Activated T-helper 2 cell treated with anti-CD3 and anti-CD28 coated beads, Interferon-gamma antibody, Interleukin-2, Interleukin-4, amounts not matched to agents 10 μg/mL and 5 μg/mL and 100 μg/mL, durations not matched to agents 14 hours and 24 hours and 36 hours (primary cell): ENCODE measurements around the gene ZNF708. TPM values are rescaled to one million over a fixed set of nuclear protein-coding genes. Genes with fewer than 3 reads are reported as not detected.

Experiments used
- total RNA-seq: library from RNA; stranded (reverse); gene quantifications from 2 replicates; pipeline ENCODE4 v1.2.3, GENCODE V29; 2022

Gene ZNF708
- total RNA-seq, 1 donor from 2014 or later: 11.0 TPM

Other genes starting within 250 kb of the ZNF708 start
- gene ZNF714, start 247.2 kb downstream of the ZNF708 start, total RNA-seq: 20.1 and 21.4 TPM in 2 replicates
- gene ZNF431, start 187.4 kb downstream of the ZNF708 start, total RNA-seq: 15.6 and 16.0 TPM in 2 replicates
- 12.5 and 13.7 TPM in 2 replicates for gene ZNF738, start 29.6 kb upstream of the ZNF708 start, total RNA-seq
- gene ZNF493, start 67.7 kb upstream of the ZNF708 start, total RNA-seq: 10.5 and 11.1 TPM in 2 replicates
- gene ZNF429, start 176.2 kb upstream of the ZNF708 start, total RNA-seq: 3.1 and 5.0 TPM in 2 replicates